Left hindlimb (tissue), 1 donor: ENCODE measurements around the gene FAM171A1.
"Not testable (repeated sequence)": the region's sequence is repeated elsewhere in the genome, so short reads cannot be mapped to it uniquely, and the experiment has no call there.

Source experiments
- DNase-seq: peaks from one replicate; pipeline ENCODE4 v3.0.0-alpha.2; 2018

The FAM171A1 gene

DNA sequence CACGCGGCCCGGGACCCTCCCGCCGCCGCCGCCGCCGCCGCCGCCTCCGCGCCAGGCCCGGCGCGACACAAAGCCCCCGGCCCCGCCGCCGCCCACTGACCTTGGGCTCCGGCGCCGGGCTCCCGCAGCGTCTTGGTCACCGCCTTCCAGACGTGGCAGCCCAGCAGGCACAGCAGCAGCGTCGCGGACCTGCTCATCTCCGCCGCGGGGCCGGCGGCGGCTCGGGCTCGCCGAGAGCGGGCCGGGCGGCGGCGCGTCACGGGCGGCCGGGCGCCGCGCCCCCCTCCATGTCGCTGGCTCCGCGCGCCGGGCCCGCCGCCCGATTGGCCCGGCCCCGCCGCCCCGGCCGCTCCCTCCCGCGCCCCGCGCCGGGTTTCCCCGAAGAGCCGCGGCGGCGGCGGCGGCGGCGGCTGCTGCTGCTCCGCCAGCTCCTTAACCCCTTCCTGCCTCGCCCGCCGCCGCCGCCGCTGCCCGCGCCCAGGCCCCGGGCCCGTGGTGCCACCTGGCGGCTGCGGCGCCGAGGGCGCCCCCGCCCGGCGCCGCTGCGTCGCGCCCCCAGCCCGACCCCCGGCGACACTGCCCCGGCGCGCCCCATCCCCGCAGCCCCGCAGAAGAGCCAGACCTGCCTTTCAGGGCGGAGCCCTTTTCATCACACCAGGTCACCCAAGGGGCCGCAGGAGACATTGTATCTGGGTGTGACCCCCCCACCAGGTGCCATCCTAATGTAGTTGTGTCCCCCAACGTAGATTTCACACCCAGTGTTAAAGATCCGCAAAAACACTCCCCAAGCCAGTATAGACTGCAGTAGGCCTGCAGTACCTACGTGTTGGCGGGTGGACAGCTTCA, at the start of gene FAM171A1:
Gene FAM171A1 (minus strand): TSS at position 434 of the 846 bp plus-strand sequence. CDS start 237 bp downstream, at position 197.
- peak; percentile 69 for DNase-seq

DNA sequence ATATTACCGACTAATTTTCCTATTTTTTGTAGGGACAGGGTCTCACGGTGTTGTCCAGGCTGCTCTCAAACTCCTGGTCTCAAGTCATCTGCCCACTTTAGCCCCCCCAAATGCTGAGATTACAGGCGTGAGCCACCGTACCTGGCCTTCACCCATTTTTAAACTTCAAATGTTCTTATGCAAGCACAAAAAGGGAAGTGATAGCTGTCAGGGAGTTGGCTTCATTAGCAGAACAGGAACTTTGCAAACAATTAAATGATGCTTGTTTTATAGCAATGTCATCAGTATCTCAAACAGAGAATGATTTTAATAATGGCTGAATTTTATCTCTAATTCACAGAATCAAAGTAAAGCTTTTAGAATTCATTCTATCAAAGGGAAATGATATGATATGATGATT, 49.8 kb upstream of the FAM171A1 start:
- DNase-seq: no peak

DNA sequence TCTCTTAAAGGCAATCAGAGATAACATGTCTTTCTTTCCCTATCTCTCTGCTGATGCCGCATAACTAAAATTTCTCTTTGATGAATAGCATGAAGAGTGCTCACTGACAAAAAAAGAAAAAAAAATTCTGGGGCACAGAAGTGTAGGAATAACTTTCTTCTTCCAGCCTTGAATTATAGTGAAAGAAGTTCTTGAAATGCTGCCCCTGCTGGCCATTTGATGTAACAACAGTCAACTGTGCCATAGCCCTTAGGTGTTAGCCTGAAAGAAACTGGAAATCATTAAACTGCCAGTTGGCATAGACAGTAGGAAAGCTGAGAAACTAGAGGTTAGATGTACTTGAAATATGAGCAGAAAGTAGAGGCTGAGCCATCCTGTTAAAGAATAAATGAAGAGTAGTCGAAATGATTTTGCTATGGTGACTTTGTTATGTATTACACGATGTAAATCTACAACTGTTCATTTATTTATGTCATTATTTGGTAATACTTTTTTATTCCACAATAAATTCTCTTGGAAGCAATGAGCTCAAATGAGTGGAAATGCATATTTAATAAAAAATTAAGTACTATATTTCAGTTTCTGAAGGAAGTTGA, 48.3 kb upstream of the FAM171A1 start:
- no peak for DNase-seq

DNA sequence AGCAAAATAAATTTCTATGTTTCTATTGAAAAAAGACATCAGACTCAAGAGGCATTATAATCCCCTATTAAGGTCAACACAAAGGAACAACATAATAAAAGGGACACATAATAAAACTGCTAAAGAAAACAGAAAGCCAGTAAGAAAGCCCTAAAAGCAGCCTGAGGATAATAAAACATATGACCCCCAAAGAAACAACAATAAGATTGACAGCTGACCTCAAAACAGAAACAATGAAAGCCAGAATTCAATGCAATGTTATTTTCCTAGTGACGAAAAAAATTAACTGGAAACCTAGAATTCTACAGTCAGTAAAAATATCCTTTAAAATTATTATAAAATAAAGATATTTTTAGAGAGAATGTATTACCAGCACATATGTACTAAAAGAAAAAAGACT, 44.9 kb upstream of the FAM171A1 start:
- DNase-seq: no peak

DNA sequence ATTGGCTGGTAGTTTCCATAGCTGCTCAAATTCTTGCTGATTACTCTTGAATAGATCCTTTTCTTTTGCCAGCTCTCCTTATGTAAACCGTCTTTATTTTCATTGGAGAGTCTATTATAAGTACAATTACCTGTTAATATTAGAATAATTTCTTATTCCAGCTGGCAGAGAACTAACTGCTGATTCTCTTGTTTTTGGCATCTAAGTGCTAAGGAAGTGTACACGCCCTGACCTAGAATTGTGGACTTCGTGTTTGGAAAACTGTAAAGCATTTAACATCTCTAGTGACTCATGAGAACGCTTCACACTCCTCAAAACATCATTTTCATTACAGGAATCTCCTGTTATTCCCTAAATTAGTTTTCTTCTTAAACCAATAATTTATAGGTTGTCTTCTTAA, 39.9 kb upstream of the FAM171A1 start:
- DNase-seq: no peak

DNA sequence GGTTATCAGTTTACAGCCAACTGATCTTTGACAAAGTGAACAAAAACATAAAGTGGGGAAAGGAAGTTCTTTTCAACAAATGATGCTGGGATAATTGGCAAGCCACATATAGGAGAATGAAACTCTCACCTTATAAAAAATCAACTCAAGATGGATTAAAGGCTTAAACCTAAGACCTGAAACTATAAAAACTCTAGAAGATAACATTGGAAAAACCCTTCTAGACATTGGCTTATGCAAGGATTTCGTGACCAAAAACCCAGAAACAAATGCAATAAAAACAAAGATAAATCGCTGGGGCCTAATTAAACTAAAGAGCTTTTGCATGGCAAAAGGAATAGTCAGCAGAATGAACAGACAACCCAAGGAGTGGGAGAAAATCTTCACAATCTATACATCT, 38.3 kb upstream of the FAM171A1 start:
- DNase-seq: not testable (repeated sequence)

DNA sequence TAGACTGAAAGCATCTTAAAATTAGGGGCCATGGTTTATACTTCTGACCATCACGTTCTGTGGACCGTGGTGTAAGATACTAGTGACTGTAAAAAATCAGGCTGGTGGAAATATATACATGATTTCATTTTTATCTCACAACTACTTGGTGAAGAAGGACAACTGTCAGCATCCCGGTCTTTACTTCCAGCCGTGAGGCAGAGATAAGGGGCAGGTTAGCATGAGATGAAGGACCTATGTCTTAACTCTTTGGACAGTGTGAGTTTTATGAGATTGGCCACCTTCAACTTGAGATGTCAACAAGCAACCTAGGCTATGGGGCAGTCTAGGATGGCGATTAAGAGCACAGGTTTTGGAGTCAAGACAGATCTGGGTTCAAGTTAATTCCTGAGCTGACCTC, 37.5 kb upstream of the FAM171A1 start:
- no peak for DNase-seq

DNA sequence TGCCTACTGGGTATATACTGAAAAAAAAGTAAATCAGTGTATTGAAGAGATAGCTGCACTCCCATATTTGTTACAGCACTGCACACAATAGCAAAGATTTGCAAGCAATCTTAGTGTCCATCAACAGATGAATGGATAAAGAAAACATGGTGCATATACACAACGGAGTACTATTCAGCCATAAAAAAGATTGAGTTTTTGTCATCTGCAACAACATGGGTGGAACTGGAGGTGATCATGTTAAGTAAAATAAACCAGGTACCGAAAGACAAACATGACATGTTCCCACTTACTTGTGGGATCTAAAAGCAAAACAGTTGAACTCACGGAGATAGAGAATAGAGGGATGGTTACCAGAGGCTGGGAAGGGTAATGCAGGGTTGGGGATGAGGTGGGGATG, 34.2 kb upstream of the FAM171A1 start:
- DNase-seq: no peak

DNA sequence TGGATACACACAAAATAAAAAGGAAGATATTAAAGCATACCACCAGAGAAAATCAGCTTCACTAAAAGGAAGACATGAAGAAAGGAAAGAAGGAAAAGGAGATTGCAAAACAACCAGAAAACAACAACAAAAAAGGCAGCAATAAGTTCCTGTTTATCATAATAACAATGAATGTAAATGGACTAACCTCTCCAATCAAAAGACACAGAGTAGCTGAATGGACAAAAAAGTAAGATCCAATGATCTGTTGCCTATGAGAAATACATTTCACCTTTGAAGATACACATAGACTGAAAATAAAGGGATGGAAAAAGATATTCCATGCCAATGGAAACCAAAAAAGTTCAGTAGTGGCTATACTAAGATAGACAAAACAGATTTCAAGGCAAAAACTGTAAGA, 30.3 kb upstream of the FAM171A1 start:
- no peak for DNase-seq

DNA sequence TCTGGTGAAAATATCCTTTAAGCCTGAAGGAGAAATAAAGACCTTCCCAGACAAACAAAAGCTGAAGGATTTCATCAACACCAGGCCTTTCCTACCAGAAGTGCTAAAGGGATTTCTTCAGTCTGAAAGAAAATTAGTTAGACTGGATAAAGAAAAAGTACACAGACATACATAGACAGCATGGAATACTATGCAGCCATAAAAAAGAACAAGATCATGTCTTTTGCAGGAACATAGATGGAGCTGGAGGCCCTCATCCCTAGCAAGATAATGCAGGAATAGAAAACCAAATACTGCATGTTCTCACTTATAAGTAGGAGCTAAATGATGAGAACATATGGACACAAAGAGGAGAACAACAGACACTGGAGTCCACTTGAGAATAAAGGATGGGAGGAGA, 29.4 kb upstream of the FAM171A1 start:
- DNase-seq: not testable (repeated sequence)

DNA sequence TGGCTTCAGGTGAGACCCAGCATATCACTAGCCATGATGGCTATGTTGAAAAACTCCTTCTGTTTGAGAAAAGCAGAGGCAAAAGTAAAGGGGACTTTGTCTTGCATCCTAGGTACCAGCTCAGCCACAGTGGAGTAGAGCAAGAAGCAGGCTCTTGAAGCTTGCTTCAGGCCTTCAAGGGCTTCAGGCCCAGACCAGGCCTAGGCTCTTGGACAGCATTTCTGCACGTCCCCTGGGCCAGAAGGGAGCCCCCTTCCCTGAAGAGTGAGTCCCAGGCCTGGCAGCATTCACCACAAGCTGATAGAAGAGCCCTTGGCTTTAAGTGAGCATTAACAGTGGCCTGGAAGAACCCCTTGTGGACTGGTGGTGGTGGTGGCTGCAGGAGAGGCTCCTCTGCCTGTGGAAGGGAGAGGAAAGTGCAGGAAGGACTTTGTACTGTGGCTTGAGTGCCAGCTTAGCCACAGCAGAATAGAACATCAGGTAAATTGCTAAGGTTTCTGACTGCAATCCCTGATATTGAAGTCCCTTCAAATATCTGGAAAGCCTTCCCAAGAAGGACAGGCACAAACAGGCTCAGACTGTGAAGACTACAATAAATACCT, 28.1 kb upstream of the FAM171A1 start:
- no peak for DNase-seq

DNA sequence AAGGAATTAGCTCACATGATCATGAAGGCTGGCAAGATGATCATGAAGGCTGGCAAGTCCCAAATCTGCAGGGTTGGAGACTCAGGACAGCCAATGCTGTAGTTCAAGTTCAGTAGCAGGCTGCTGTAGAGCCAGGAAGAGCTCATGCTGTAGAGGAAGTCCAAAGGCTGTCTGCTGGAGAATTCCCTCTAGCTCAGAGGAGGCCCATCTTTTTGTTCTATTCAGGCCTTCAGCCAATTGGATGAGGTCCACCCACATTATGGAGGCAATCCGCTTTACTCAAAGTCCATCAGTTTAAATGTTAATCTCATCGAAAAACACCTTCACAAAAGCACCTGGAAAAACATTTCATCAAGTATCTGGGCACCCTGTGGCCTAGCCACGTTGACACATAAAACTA, 24.8 kb upstream of the FAM171A1 start:
- no peak for DNase-seq

DNA sequence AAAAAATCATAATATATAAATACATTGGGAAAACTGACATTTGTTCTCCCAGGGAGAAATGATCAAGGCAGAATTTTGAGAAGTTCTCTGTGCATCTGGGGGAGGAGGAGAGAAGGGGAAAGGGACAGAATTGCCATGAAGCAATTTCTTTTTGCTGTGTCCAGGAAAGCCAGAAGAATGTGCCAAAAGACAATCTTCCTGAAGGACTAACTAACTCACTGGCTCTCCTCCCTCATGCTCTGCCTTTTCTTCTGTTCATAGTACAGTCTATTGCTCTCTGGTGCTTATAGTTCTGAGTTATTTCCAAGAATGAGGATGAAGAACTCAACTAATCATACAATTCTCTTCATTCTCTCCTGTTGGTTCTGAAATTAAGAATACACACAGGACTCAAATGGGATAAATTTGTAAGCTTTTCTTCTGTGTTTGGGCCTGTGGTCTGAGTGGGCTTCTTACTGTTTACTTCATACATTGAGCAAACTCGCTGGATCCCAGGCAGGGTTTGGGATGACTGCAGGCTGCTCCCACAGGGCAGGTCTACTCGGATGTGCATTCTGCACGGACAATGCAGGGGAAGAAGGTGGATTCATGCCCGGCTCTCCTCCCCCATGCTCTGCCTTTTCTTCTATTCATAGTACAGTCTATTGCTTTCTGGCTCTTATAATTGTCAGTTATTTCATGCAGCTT, 22.2 kb upstream of the FAM171A1 start:
- DNase-seq: peak; percentile 56

DNA sequence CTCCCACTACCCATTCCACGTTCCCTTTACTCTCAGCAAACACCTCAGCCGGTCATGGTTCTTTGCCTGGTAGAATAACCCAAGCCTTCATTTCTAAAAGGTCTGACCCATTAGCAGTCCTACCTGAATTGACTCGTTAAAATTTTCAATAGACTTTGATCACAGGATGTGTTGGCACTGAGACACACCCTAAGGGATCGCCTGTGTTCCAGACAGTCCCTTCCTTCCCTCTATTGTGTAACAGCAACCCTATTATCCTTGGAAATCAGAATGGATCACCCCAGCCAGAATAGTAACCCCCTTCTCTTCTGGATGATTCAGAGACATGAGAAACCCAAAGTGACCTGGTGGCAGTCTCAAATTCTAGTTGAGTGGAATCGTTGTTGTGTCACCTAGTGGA, 20.4 kb upstream of the FAM171A1 start:
- DNase-seq: no peak

DNA sequence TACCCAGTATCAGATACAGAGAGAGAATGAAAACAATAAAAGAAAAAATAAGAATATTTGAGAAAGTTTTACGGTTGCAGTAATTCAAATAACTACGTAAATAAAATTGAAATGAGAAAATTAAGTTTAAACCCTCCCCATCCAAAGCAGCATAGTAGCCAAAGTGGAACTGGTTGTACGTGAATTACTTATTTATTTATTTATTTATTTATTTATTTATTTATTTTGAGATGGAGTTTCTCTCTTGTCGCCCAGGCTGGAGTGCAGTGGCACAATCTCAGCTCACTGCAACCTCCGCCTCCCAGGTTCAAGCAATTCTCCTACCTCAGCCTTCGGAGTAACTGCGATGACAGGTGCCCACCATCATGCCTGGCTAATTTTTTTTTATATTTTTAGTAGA, 17.1 kb upstream of the FAM171A1 start:
- not testable (repeated sequence) for DNase-seq

DNA sequence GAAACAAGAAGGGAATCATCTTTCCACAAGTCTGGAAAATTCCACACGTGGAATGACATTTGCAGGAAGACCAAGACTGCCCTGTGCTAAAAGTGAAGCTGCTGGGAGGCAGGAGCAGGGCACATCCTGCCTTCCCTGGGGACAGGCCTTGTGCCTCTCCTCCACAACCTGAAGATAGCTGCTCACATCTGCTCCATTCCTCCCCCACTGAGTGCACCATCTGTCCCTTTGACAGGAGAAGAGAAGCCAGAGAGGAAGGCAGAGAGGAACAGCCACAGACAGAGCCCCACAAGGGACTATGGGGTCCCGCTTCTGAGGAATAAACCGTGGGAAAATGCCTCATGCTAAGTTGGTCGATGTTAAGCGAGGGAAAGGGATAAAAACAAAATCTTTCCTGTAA, 15.9 kb upstream of the FAM171A1 start:
- no peak for DNase-seq

DNA sequence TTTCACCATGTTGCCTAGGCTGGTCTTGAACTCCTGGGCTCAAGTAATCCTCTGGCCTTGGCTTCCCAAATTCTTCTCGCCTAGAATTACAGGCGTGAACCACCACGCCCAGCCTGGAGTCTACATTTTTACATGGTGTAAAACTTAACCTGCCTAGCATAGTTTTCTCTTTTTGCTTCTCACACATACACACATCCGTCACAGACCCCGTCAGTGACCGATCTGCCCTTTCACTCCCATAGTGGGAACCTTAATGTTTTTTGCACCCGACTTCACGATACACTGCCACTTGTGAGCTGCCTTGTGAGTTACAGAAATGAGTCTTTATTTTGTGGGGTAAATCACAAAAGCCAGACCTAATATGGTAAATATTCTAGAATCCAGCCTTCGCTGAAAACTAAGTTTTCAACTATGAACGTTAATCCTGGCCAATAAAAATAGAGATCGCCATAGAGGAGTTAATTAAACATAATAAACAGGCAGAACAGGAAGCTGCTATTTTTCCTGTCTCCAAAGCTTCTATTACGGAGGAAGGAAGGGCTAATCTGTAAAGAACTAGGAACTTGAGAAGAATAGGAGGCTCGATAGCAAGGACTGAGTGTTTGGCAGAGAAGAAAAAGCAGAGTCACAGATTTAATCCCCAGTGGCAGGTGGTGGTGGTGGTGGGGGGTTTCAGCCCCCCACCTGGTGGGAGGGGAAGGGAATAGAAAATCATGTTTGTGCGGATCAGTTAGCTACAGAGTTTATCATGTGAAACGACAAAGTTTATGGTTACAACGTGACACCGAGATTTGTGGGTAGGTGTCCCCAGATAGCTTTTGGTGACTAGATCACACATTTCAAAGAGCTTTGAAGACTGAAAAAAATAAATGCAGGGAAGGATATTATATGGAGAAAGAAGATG, 14.7 kb upstream of the FAM171A1 start:
- no peak for DNase-seq

DNA sequence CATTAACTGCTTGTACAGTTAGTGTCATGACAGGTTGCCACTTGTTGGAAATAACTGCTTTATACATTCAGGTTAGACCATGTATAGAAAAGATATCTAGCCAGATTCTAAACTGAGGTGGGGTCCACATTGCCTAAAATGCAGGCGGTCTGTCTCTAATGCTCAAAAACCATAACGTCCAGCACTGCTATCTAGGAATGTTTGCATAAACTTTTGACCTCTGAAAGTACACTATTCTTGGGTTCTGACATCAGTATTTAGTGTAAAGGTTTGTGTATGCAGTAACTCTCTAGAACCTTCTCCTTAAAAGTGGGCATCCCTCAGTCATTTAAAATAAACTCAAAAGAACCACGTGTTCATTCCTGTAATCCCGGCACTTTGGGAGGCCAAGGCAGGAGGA, 10.3 kb upstream of the FAM171A1 start:
- DNase-seq: no peak

DNA sequence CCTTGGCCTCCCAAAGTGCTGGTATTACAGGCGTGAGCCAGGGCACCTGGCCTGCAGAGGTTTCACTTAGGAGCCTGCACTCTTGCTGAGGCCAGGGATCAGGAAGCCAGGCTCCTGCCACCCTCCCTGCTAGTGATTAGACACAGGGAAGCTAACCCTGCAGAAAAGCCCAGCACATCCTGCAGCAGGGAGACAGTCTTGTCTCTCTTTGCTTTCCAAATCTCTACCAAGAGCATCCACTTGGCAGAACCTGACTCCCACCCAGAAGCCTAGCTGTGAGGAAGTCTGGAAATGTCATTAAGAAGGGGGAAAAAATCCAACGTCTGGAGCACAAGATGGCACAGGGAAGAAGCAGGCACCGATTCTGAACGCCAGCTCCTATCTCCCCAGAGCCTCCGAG, 8.0 kb upstream of the FAM171A1 start:
- DNase-seq: no peak

DNA sequence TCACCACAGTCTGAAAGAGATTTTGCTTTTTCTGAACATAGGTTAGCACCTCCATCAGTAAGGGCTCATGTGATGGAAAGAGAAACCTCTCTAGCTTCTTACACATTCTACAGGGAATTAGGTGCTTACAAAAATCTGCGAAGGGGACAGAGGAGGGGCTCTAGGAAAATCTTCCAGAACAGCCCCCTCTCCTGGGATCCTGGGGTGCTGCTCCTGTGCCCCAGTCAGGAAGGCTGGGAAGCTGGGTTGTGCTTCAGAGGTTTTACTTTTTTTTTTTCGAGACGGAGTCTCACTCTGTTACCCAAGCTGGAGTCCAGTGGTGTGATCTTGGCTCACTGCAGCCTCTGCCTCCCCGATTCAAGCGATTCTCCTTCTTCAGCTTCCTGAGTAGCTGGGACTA, 7.5 kb upstream of the FAM171A1 start:
- DNase-seq: no peak

DNA sequence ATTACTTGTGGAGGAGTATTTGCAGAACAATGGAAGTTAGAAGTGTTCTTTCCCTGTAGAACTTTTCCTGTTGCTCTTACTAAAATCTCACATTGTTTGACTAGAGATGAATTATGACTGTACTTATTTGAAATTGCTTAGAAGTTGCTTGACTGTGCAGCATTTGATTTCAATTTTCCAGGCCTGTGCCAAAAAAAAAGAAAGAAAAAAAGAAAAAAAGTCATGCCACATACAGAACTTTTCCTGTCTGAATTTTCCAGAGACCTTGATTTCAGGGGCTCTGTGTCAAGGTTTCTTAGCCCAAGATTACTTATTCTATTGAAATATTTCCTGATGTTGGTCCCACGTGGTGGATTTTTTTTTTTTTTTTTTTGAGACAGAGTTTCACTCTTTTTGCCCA, 3.5 kb upstream of the FAM171A1 start:
- no peak for DNase-seq

DNA sequence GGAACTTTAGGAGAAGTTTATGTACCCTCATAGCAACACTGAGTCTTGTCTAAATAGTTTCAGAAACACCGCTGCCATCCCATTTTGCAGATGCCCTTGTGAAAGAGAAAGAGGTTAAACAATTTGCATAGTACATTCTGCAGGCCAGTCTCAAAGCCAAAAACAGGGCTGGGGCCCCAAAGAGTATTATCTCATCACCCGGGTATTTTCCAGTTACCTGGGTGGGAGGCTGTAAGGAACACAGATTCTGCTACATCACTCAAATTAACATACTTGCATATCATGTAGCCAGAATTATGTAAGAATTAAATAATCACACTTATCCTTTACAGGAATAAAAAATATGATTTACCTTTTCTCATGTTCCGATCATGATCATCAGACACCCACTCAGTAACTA, 3.1 kb upstream of the FAM171A1 start:
- no peak for DNase-seq

DNA sequence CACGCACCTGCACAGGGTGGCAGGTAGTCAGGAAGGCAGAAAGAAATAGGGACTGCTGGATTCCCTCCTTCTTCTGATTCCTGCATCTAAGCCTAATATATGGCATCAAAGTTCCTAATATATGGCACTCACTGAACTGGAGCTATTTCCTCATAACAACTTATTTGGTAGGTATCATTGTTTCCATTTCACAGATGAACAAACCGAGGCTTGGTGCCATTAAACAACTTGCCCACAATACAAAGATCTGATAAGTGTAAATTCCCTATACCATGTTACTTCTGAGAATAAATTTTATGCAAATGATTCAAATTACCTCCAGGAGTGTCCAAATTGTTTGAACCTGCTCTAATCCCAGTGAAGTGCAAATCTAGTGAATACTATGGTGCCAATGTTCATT, 2.1 kb upstream of the FAM171A1 start:
- no peak for DNase-seq
